Mucosa of descending colon (tissue), 3 donors: ENCODE data around the gene CCT4. TPM values are rescaled to one million over a fixed set of nuclear protein-coding genes. Genes with fewer than 3 reads are reported as not detected.

Experiments used
- ATAC-seq: fragments of 200-7000 bp; cut with Tn5 transposase; one replicate; pipeline ENCODE4 v1.9.1; 2020; ENCODE audit warnings: mild to moderate bottlenecking, moderate library complexity
- DNase-seq, 3 donors: peaks; one replicate each; pipeline ENCODE4 v3.0.0-alpha.2; 2020
- H3K36me3 ChIP-seq: fragments of 200-600 bp; one replicate; pipeline ENCODE4 v1.8.0; 2021; ENCODE audit warnings: low read depth, mild to moderate bottlenecking
- H3K4me1 ChIP-seq: fragments of 200-600 bp; one replicate; pipeline ENCODE4 v1.8.0; 2021; ENCODE audit warnings: low read depth, mild to moderate bottlenecking
- H3K4me3 ChIP-seq: fragments of 200-600 bp; one replicate; pipeline ENCODE4 v1.8.0; 2021; ENCODE audit warnings: mild to moderate bottlenecking
- H3K9me3 ChIP-seq: fragments of 200-600 bp; one replicate; pipeline ENCODE4 v1.8.0; 2021; ENCODE audit warnings: mild to moderate bottlenecking
- CTCF ChIP-seq: fragments of 200-600 bp; IDR thresholded peaks from one replicate; pipeline ENCODE4 v1.8.0; 2022; ENCODE audit warnings: antibody characterized with exemption, mild to moderate bottlenecking
- intact Hi-C, 2 donors: fragments of 100-400 bp; cut with DNase I in 1 of 2; cut with micrococcal nuclease in 1 of 2; formaldehyde crosslinking; loops; one replicate each; pipeline versions ENCODE4 v1.11.0 to v1.11.1; 2022; cut with DNase I, micrococcal nuclease
- long read RNA-seq, 2 donors: library from polyadenylated mRNA; unstranded; transcript quantifications; one replicate each; pipeline ENCODE4 v2.0.0, GENCODE V29; 2019 to 2021
- total RNA-seq, 3 donors: library from RNA; stranded (reverse); fragmentation: NEBNext Ultra II Directional in 2 of 3; extraction: Animal tissue kit (Norgen Biotek cat#: 25700) in 2 of 3; gene quantifications; one replicate each; pipeline versions ENCODE4 v1.2.1 to v1.2.4, GENCODE V29; 2021 to 2023
- donor health status: DM: no; HTN: no; CAD: no; lungs with moderate emphysema.
- donor health status: DM: no; HTN: no; CAD: no.
- donor health status: DM: no; HTN: yes; CAD: no.

Gene CCT4
- total RNA-seq: 100 to 1,000 TPM in 1 of 3 donors, 10 to 100 TPM in 2; 65.7 to 104 (median 80.4) TPM
- long read RNA-seq, donor 1, transcript CCT4-201 (14 exons, 2,520 nt): major isoform, 152 of 160 reads
- long read RNA-seq, donor 1, partial matches to known transcripts: 3 of 160 reads
- long read RNA-seq, donor 1, other reads (novel, unspliced or antisense): 3 of 160 reads
- long read RNA-seq, donor 2, transcript CCT4-201 (14 exons, 2,520 nt): major isoform, 80 of 93 reads
- long read RNA-seq, donor 2, partial matches to known transcripts: 8 of 93 reads
- long read RNA-seq, donor 2, other reads (novel, unspliced or antisense): 5 of 93 reads

GRCh38 chr2:61888267-61889055 is at the start of gene CCT4:
CCT4 (minus strand) TSS chr2:61888656; CDS start chr2:61888507, 149 bp downstream.
- Histone ChIP-seq H3K36me3 (no peaks in the 10 kb centered on the region), H3K4me3 (peak within 1 kb of the TSS; percentile 70), H3K4me1 (peaks cover 7% of the 10 kb centered on the region), H3K9me3 (no peaks in the 10 kb centered on the region)
- intact Hi-C loops: no loop called here
- ATAC-seq (peak; percentile 99), DNase-seq (peak; percentile 93 to 94 (median 93))
- TF ChIP-seq CTCF: no peak

GRCh38 chr2:61937886-61938285 is 49.4 kb upstream of the CCT4 start:
- H3K36me3 ChIP-seq: no peaks in the 10 kb centered on the region
- DNase-seq: no peak
- no peak overlapping the region for H3K4me3 ChIP-seq
- H3K4me1 ChIP-seq: no peaks in the 10 kb centered on the region
- no peaks in the 10 kb centered on the region for H3K9me3 ChIP-seq
- intact Hi-C loops: no loop called here
- TF ChIP-seq CTCF: no peak
- no peak for ATAC-seq

- no peak overlapping the region for H3K4me3 ChIP-seq
- intact Hi-C loops: no loop called here
- DNase-seq (no peak), ATAC-seq (no peak)
- H3K4me1 ChIP-seq: no peaks in the 10 kb centered on the region
- no peaks in the 10 kb centered on the region for H3K36me3 ChIP-seq
- no peak for TF ChIP-seq CTCF
- H3K9me3 ChIP-seq: no peaks in the 10 kb centered on the region
These were observed 48.6 kb upstream of the CCT4 start for GRCh38 chr2:61937098-61937497.

GRCh38 chr2:61928826-61929461 is 40.5 kb upstream of the CCT4 start:
- Histone ChIP-seq H3K4me3 (no peak overlapping the region), H3K9me3 (no peaks in the 10 kb centered on the region), H3K36me3 (no peaks in the 10 kb centered on the region), H3K4me1 (no peaks in the 10 kb centered on the region)
- intact Hi-C loops: no loop called here
- DNase-seq (no peak), ATAC-seq (no peak)
- no peak for TF ChIP-seq CTCF

- no peak for TF ChIP-seq CTCF
- Histone ChIP-seq H3K9me3 (no peaks in the 10 kb centered on the region), H3K4me1 (no peaks in the 10 kb centered on the region), H3K36me3 (no peaks in the 10 kb centered on the region), H3K4me3 (no peak overlapping the region)
- intact Hi-C loops: no loop called here
- no peak for ATAC-seq
- no peak for DNase-seq
These were observed 38.3 kb upstream of the CCT4 start for GRCh38 chr2:61926531-61927477.
